Lower leg skin (tissue), 4 donors: ENCODE measurements around the gene HINT2. TPM values are rescaled to one million over a fixed set of nuclear protein-coding genes. Genes with fewer than 3 reads are reported as not detected.

Experiments
- DNase-seq, 2 donors: peaks; one replicate each; pipeline ENCODE4 v3.0.0-alpha.2; 2019; ENCODE audit warnings: low spot score in 2 of 2
- H3K4me3 ChIP-seq: fragments of 200-600 bp; sonication (generic); 2 replicates; pipeline ENCODE4 v1.5.1; 2017; ENCODE audit warnings: mild to moderate bottlenecking, low read depth; ENCODE audit not compliant: poor library complexity, severe bottlenecking
- CTCF ChIP-seq, 3 donors: fragments of 450-650 bp; IDR thresholded peaks; one replicate each; pipeline ENCODE4 v1.5.1; 2016; ENCODE audit warnings: antibody characterized with exemption in 3 of 3, mild to moderate bottlenecking in 3 of 3, moderate library complexity in 2 of 3
- POLR2A ChIP-seq, 2 donors: fragments of 450-650 bp; IDR thresholded peaks; one replicate each; pipeline ENCODE4 v1.6.1; 2016 to 2017; ENCODE audit warnings: antibody characterized with exemption in 2 of 2, mild to moderate bottlenecking in 1 of 2, moderate library complexity in 1 of 2
- WGBS, 2 donors: methylation state at CpG; one replicate each; pipeline ENCODE4 v1.1.5; 2018; 5-methylcytosine and 5-hydroxymethylcytosine counted together
- intact Hi-C: fragments of 100-400 bp; cut with DNase I; formaldehyde crosslinking; loops from one replicate; pipeline ENCODE4 v1.15.0; 2023; ENCODE audit warnings: low total_unique reads
- total RNA-seq, 4 donors: library from RNA; depleted of rRNA; stranded (reverse); fragments of >200 nt; gene quantifications; one replicate each; pipeline ENCODE4 v1.1.0, GENCODE V29; 2016

HINT2 gene
- total RNA-seq, 4 donors from 2014 or later: 17.8 to 27.9 (median 19.9) TPM

DNA sequence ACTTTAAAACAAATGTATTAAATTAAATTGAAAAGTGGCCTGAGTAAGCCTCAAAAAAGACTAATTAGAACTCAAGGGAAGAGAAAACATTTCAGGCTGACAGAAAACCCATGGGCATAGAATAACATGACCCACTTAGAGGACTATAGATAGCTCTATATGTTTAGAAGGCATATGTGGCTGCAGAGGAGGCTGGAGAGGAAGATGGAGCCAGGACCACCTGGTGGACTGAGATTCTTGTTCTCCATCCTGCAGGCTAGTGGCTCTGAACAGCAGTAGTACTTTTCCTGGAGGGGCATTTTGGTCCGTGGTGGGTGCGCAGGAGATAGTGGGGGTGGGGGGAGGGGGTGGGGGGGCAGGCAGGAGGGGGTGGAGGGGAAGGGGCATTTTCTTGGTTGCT, 33.8 kb downstream of the HINT2 start:
- intact Hi-C loops: no loop called here

GRCh38 chr9:35778496-35778895, 36.3 kb downstream of the HINT2 start:
- no peak overlapping the region for H3K4me3 ChIP-seq
- intact Hi-C loops: no loop called here
- no peak for DNase-seq
- TF ChIP-seq POLR2A (IDR thresholded peaks at IDR 0.05): no peak
- WGBS, 2 donors: 90 to 94% methylated on average over 3 of the region's 3 CpGs

More for the DNA sequence above, 33.8 kb downstream of the HINT2 start:
- WGBS, 2 donors: 67 to 85% methylated on average over 2 of the region's 2 CpGs
- no peak for TF ChIP-seq POLR2A (IDR thresholded peaks at IDR 0.05)
- TF ChIP-seq CTCF (IDR thresholded peaks at IDR 0.05): no peak
- H3K4me3 ChIP-seq: no peak overlapping the region
- no peak for DNase-seq

DNA sequence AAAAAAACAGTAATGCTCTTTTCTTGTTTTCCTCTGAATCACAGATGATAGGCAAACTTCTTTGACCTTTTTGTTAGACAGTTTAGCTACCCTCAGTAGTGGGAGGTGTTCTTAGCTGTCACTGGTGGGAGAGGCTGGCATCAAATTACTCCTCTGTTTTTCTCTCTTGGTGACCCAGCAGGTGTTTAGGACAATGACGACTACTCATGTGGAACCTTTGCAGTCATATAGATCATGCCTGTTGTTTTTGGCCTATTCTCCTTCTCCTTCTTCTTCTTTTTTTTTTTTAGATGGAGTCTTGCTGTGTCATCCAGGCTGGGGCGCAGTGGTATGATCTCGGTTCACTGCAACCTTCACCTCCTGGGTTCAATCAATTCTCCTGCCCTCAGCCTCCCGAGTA, 38.8 kb downstream of the HINT2 start:
- intact Hi-C loops: no loop called here
- DNase-seq: no peak
- TF ChIP-seq CTCF (IDR thresholded peaks at IDR 0.05) (no peak), POLR2A (IDR thresholded peaks at IDR 0.05) (no peak)
- WGBS, 2 donors: 87 to 93% methylated on average over 4 of the region's 4 CpGs
- no peak overlapping the region for H3K4me3 ChIP-seq

GRCh38 chr9:35774907-35775635, 39.8 kb downstream of the HINT2 start:
- TF ChIP-seq POLR2A (IDR thresholded peaks at IDR 0.05) (no peak), CTCF (IDR thresholded peaks at IDR 0.05) (no peak)
- H3K4me3 ChIP-seq: no peak overlapping the region
- intact Hi-C loops: no loop called here
- DNase-seq: no peak
- 66 to 68% methylated on average over 7 of the region's 7 CpGs for WGBS, 2 donors

DNA sequence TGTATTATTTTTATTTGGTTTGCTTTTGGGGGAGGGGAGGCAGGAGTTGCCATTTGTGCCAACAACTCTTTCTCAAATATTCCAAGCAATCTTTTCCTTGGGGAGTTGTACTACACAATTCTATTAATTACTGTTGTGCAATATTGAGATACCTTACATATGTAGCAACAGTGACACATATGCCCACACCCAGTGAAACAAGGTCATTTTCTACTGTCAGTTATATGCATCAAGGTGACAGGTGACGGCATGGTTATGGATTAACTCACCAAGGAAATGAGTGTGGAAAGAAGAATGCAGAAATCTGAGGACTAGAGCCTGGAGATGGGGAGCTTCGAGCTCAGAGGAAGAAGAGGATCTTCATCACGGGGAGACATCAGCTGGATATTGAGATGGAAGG, 42.9 kb downstream of the HINT2 start:
- no peak overlapping the region for H3K4me3 ChIP-seq
- no peak for DNase-seq

GRCh38 chr9:35771534-35771933, 43.3 kb downstream of the HINT2 start:
- intact Hi-C loops: no loop called here
- TF ChIP-seq POLR2A (IDR thresholded peaks at IDR 0.05): no peak
- TF ChIP-seq CTCF (IDR thresholded peaks at IDR 0.05): no peak
- no peak for DNase-seq
- H3K4me3 ChIP-seq: no peak overlapping the region
- 31% methylated on average over 1 of the region's 1 CpG for WGBS, 2 donors

More for the DNA sequence above, 42.9 kb downstream of the HINT2 start:
- no peak for TF ChIP-seq POLR2A (IDR thresholded peaks at IDR 0.05)
- no peak for TF ChIP-seq CTCF (IDR thresholded peaks at IDR 0.05)
- intact Hi-C loops: no loop called here
- WGBS, 2 donors: 65 to 70% methylated on average over 3 of the region's 3 CpGs
